ENCODE results near the gene BRSK1. TPM values are rescaled to one million over a fixed set of nuclear protein-coding genes. Genes with fewer than 3 reads are reported as not detected.

The BRSK1 gene
- total and polyA plus RNA-seq, 4 donors = 0.53 to 6.4 (median 1.5) TPM

DNA sequence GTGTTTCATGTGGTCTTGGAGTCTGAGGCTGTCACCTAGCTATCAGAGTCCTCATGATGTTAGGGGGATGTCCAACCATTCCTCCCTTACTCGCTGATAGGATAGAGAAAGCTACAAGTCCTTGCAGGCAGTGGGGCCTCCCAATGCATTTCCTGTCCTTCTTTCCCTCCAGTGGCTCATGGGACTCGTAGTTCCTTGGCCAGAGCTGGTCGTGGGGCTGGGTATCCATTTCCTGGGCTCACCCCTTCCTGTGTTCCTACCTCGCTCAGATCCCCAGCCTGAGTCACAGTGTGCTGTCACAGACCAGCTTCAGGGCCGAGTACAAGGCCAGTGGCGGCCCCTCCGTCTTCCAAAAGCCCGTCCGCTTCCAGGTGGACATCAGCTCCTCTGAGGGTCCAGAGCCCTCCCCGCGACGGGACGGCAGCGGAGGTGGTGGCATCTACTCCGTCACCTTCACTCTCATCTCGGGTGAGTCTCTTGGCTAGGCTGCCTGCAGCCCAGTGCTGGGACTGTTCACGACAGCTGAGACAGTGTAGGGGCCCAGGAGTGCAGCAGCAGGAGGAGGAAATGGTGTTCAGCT is 22.3 kb downstream of the BRSK1 start:
- Histone ChIP-seq H3K27me3 (ENCODE audit: control insufficient read depth in 3 of 3, insufficient read depth in 3 of 3, low read length in 2 of 3) (no peaks in the 10 kb centered on the region), H3K27ac (ENCODE audit: low read depth in 1 of 2, low read length in 1 of 2) (no peak overlapping the region), H3K4me3 (no peak overlapping the region), H3K4me1 (ENCODE audit: control insufficient read depth in 5 of 5, insufficient read depth in 5 of 5, low read length in 5 of 5) (peaks cover 0 to 8% (median 3%) of the 10 kb centered on the region in 5 donors), H3K9me3 (ENCODE audit: control insufficient read depth in 4 of 4, insufficient read depth in 3 of 4, low read length in 3 of 4) (no peaks in the 10 kb centered on the region), H3K36me3 (ENCODE audit: control insufficient read depth in 4 of 4, insufficient read depth in 4 of 4, low read length in 4 of 4) (peaks cover 0 to 17% (median 3%) of the 10 kb centered on the region in 4 donors), H3K9ac (ENCODE audit: insufficient read depth in 1 of 2, low read length in 2 of 2) (no peak overlapping the region)
- DNase-seq (no peak), ATAC-seq (ENCODE audit: insufficient read depth, low FRiP score) (no peak)
- TF ChIP-seq, protein P1, sequence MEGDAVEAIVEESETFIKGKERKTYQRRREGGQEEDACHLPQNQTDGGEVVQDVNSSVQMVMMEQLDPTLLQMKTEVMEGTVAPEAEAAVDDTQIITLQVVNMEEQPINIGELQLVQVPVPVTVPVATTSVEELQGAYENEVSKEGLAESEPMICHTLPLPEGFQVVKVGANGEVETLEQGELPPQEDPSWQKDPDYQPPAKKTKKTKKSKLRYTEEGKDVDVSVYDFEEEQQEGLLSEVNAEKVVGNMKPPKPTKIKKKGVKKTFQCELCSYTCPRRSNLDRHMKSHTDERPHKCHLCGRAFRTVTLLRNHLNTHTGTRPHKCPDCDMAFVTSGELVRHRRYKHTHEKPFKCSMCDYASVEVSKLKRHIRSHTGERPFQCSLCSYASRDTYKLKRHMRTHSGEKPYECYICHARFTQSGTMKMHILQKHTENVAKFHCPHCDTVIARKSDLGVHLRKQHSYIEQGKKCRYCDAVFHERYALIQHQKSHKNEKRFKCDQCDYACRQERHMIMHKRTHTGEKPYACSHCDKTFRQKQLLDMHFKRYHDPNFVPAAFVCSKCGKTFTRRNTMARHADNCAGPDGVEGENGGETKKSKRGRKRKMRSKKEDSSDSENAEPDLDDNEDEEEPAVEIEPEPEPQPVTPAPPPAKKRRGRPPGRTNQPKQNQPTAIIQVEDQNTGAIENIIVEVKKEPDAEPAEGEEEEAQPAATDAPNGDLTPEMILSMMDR (IDR thresholded peaks at IDR 0.05; ENCODE audit: control extremely low read depth, extremely low read depth) = no peak
- 87 to 90% methylated on average over 17 of the region's 17 CpGs for WGBS, 2 donors

DNA sequence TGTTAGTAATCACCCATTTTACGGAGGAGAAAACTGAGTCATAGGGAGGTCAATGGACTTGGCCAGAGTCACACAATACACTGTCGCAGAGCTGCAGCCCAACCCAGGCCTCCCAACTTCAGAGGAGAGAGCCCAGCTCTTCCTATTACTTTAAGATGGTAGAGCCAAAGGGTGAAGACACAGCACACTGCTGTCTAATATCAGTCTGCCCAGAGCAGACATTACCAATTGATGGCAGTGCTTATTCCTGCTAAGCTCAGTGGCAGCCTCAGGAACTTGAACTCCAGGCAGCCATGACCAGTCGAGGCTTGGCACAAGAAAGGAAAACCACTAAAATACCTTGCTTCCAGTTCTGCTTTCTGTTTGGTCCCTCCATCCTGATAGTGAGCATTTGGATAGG is 22.9 kb downstream of the BRSK1 start:
- Histone ChIP-seq H3K9me3 (ENCODE audit: control insufficient read depth in 4 of 4, insufficient read depth in 3 of 4, low read length in 3 of 4) (no peaks in the 10 kb centered on the region), H3K27ac (ENCODE audit: low read depth in 1 of 2, low read length in 1 of 2) (no peak overlapping the region), H3K4me3 (no peak overlapping the region), H3K36me3 (ENCODE audit: control insufficient read depth in 4 of 4, insufficient read depth in 4 of 4, low read length in 4 of 4) (peaks cover 0 to 17% (median 3%) of the 10 kb centered on the region in 4 donors), H3K4me1 (ENCODE audit: control insufficient read depth in 5 of 5, insufficient read depth in 5 of 5, low read length in 5 of 5) (peaks cover 0 to 4% (median under 1%) of the 10 kb centered on the region in 5 donors), H3K27me3 (ENCODE audit: control insufficient read depth in 3 of 3, insufficient read depth in 3 of 3, low read length in 2 of 3) (no peaks in the 10 kb centered on the region), H3K9ac (ENCODE audit: insufficient read depth in 1 of 2, low read length in 2 of 2) (no peak overlapping the region)
- TF ChIP-seq, protein P1 (IDR thresholded peaks at IDR 0.05; ENCODE audit: control extremely low read depth, extremely low read depth) = no peak
- ATAC-seq (ENCODE audit: insufficient read depth, low FRiP score) = no peak
- DNase-seq = no peak
- WGBS, 2 donors = 72 to 83% methylated on average over 3 of the region's 3 CpGs

DNA sequence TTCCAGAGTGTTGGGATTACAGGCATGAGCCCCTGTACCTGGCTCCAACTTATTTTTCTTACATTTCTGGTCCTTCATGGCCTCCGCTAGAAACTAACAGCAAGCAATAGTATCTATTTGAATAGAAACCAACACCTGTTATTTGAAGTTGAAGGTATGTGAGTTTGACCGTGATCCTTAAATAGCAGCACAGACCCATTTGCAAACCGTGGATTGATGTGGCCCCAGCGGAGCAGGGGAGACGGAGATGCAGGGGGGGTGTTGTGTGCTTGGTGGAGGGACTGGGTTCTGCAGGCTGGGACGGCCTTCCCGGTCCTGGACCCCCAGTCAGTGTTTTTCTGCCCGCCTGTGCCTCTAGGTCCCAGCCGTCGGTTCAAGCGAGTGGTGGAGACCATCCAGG is 24.5 kb downstream of the BRSK1 start:
- TF ChIP-seq, protein P1 (IDR thresholded peaks at IDR 0.05; ENCODE audit: control extremely low read depth, extremely low read depth) = no peak
- no peak overlapping the region for H3K9ac ChIP-seq (ENCODE audit: insufficient read depth in 1 of 2, low read length in 2 of 2)
- H3K4me3 ChIP-seq = no peak overlapping the region
- ATAC-seq (ENCODE audit: insufficient read depth, low FRiP score) (no peak), DNase-seq (no peak)
- WGBS, 2 donors = 93% methylated on average over 11 of the region's 11 CpGs
- no peaks in the 10 kb centered on the region for H3K4me1 ChIP-seq (ENCODE audit: control insufficient read depth in 5 of 5, insufficient read depth in 5 of 5, low read length in 5 of 5)
- peaks cover 0 to 17% (median 3%) of the 10 kb centered on the region in 4 donors for H3K36me3 ChIP-seq (ENCODE audit: control insufficient read depth in 4 of 4, insufficient read depth in 4 of 4, low read length in 4 of 4)
- no peaks in the 10 kb centered on the region for H3K9me3 ChIP-seq (ENCODE audit: control insufficient read depth in 4 of 4, insufficient read depth in 3 of 4, low read length in 3 of 4)
- no peak overlapping the region for H3K27ac ChIP-seq (ENCODE audit: low read depth in 1 of 2, low read length in 1 of 2)
- no peaks in the 10 kb centered on the region for H3K27me3 ChIP-seq (ENCODE audit: control insufficient read depth in 3 of 3, insufficient read depth in 3 of 3, low read length in 2 of 3)

DNA sequence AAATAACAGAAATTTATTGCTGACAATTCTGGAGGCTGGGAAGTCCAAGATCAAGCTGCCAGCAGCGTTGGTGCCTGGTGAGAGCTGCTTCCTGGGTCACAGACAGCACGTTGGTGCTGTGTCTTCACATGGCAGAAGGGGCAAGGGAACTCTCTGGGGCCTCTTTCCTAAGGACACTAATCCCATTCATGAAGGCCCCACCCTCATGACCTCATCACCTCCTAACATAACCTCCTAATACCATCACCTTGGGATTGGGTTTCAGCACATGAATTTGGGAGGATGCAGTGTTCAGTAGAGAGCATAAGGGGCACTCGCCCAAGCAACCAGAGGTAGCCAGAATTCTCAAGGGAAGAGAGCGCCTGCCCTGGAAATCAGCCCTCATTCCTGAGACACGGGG is 25.7 kb downstream of the BRSK1 start:
- Histone ChIP-seq H3K4me3 (no peak overlapping the region), H3K9ac (ENCODE audit: insufficient read depth in 1 of 2, low read length in 2 of 2) (no peak overlapping the region), H3K27me3 (ENCODE audit: control insufficient read depth in 3 of 3, insufficient read depth in 3 of 3, low read length in 2 of 3) (no peaks in the 10 kb centered on the region), H3K4me1 (ENCODE audit: control insufficient read depth in 5 of 5, insufficient read depth in 5 of 5, low read length in 5 of 5) (no peaks in the 10 kb centered on the region), H3K27ac (ENCODE audit: low read depth in 1 of 2, low read length in 1 of 2) (no peak overlapping the region), H3K9me3 (ENCODE audit: control insufficient read depth in 4 of 4, insufficient read depth in 3 of 4, low read length in 3 of 4) (no peaks in the 10 kb centered on the region), H3K36me3 (ENCODE audit: control insufficient read depth in 4 of 4, insufficient read depth in 4 of 4, low read length in 4 of 4) (peaks cover 0 to 17% (median 3%) of the 10 kb centered on the region in 4 donors)
- WGBS, 2 donors = 88 to 94% methylated on average over 5 of the region's 5 CpGs
- TF ChIP-seq, protein P1 (IDR thresholded peaks at IDR 0.05; ENCODE audit: control extremely low read depth, extremely low read depth) = no peak
- DNase-seq = no peak
- no peak for ATAC-seq (ENCODE audit: insufficient read depth, low FRiP score)

Data from lung (tissue), 12 donors.